HUES64 (cell line): ENCODE data around the gene PLEKHA5.

Source experiments
- H3K27ac ChIP-seq: 2 replicates; pipeline ENCODE4 v1.7.0; 2013; ENCODE audit warnings: low read depth, low read length, inconsistent platforms
- H3K27me3 ChIP-seq: 2 replicates; pipeline ENCODE4 v1.6.1; 2013; ENCODE audit warnings: mild to moderate bottlenecking, low read length; ENCODE audit not compliant: insufficient read depth
- H3K36me3 ChIP-seq: 2 replicates; pipeline ENCODE4 v1.6.1; 2013; ENCODE audit warnings: mild to moderate bottlenecking, low read length; ENCODE audit not compliant: insufficient read depth
- H3K4me1 ChIP-seq: 2 replicates; pipeline ENCODE4 v1.6.1; 2013; ENCODE audit warnings: mild to moderate bottlenecking, low read length, moderate library complexity; ENCODE audit not compliant: insufficient read depth
- H3K4me3 ChIP-seq: 2 replicates; pipeline ENCODE4 v1.5.1; 2013; ENCODE audit warnings: mild to moderate bottlenecking, low read length, moderate library complexity
- H3K9ac ChIP-seq: 2 replicates; pipeline ENCODE4 v1.6.1; 2013; ENCODE audit warnings: mild to moderate bottlenecking, low read depth, low read length
- H3K9me3 ChIP-seq: 2 replicates; pipeline ENCODE4 v1.6.1; 2013; ENCODE audit warnings: low read depth, low read length; ENCODE audit not compliant: insufficient read depth
- WGBS: fragments of 150-250, 120-280 bp; methylation state at CpG from one replicate; pipeline ENCODE4 v1.1.7; 2013; ENCODE audit warnings: missing lambda C conversion rate; 5-methylcytosine and 5-hydroxymethylcytosine counted together

Gene PLEKHA5

GRCh38 chr12:19245106-19245505 is 115.6 kb downstream of the PLEKHA5 start:
- H3K36me3 ChIP-seq, result no peaks in the 10 kb centered on the region
- H3K9ac ChIP-seq, result no peak overlapping the region
- no peak overlapping the region for H3K27ac ChIP-seq
- H3K27me3 ChIP-seq, result no peaks in the 10 kb centered on the region
- 98% methylated on average over 4 of the region's 4 CpGs for WGBS
- H3K4me3 ChIP-seq, result no peak overlapping the region
- peaks cover 19% of the 10 kb centered on the region for H3K4me1 ChIP-seq
- no peaks in the 10 kb centered on the region for H3K9me3 ChIP-seq

GRCh38 chr12:19245666-19246065 is 116.1 kb downstream of the PLEKHA5 start:
- H3K27ac ChIP-seq, result no peak overlapping the region
- no peaks in the 10 kb centered on the region for H3K36me3 ChIP-seq
- H3K9me3 ChIP-seq, result no peaks in the 10 kb centered on the region
- H3K4me1 ChIP-seq, result peaks cover 19% of the 10 kb centered on the region
- no peak overlapping the region for H3K9ac ChIP-seq
- 94% methylated on average over 6 of the region's 7 CpGs for WGBS
- no peaks in the 10 kb centered on the region for H3K27me3 ChIP-seq
- no peak overlapping the region for H3K4me3 ChIP-seq

GRCh38 chr12:19246933-19247332 is 117.4 kb downstream of the PLEKHA5 start:
- Histone ChIP-seq H3K9ac (no peak overlapping the region), H3K36me3 (no peaks in the 10 kb centered on the region), H3K27ac (no peak overlapping the region; the same call in 1 of the 2 replicates), H3K9me3 (no peaks in the 10 kb centered on the region), H3K27me3 (no peaks in the 10 kb centered on the region), H3K4me3 (no peak overlapping the region), H3K4me1 (peaks cover 19% of the 10 kb centered on the region)
- 93% methylated on average over 4 of the region's 4 CpGs for WGBS

- no peak overlapping the region for H3K27ac ChIP-seq
- peaks cover 8% of the 10 kb centered on the region; the same call in 1 of the 2 replicates for H3K4me1 ChIP-seq
- H3K27me3 ChIP-seq, result no peaks in the 10 kb centered on the region
- no peak overlapping the region for H3K9ac ChIP-seq
- peaks cover 4% of the 10 kb centered on the region for H3K36me3 ChIP-seq
- WGBS, result 95% methylated on average over 2 of the region's 3 CpGs
- H3K9me3 ChIP-seq, result no peaks in the 10 kb centered on the region
- H3K4me3 ChIP-seq, result no peak overlapping the region
These were observed 119.5 kb downstream of the PLEKHA5 start for GRCh38 chr12:19248929-19249602.

GRCh38 chr12:19251481-19252132 is 122.1 kb downstream of the PLEKHA5 start:
- H3K36me3 ChIP-seq, result peaks cover 22% of the 10 kb centered on the region
- 92% methylated on average over 3 of the region's 3 CpGs for WGBS
- H3K9ac ChIP-seq, result no peak overlapping the region
- H3K9me3 ChIP-seq, result no peaks in the 10 kb centered on the region
- H3K27ac ChIP-seq, result no peak overlapping the region
- H3K27me3 ChIP-seq, result no peaks in the 10 kb centered on the region
- no peak overlapping the region for H3K4me3 ChIP-seq
- H3K4me1 ChIP-seq, result peaks cover 5% of the 10 kb centered on the region; the same call in 1 of the 2 replicates

- WGBS, result 100% methylated on average over 1 of the region's 2 CpGs
- H3K36me3 ChIP-seq, result peaks cover 68% of the 10 kb centered on the region
- H3K27me3 ChIP-seq, result no peaks in the 10 kb centered on the region
- no peaks in the 10 kb centered on the region for H3K9me3 ChIP-seq
- no peak overlapping the region for H3K27ac ChIP-seq
- no peak overlapping the region for H3K4me3 ChIP-seq
- no peak overlapping the region for H3K9ac ChIP-seq
- peaks cover 22% of the 10 kb centered on the region; the same call in 1 of the 2 replicates for H3K4me1 ChIP-seq
These were observed 130.6 kb downstream of the PLEKHA5 start for GRCh38 chr12:19260135-19260534.

- no peaks in the 10 kb centered on the region for H3K9me3 ChIP-seq
- WGBS, result 89% methylated on average over 2 of the region's 4 CpGs
- no peaks in the 10 kb centered on the region for H3K27me3 ChIP-seq
- peaks cover 22% of the 10 kb centered on the region; the same call in 1 of the 2 replicates for H3K4me1 ChIP-seq
- no peak overlapping the region for H3K4me3 ChIP-seq
- no peak overlapping the region for H3K27ac ChIP-seq
- H3K36me3 ChIP-seq, result peaks cover 67% of the 10 kb centered on the region
- no peak overlapping the region for H3K9ac ChIP-seq
These were observed 132.2 kb downstream of the PLEKHA5 start for GRCh38 chr12:19261773-19262172.

GRCh38 chr12:19263672-19264071 is 134.1 kb downstream of the PLEKHA5 start:
- H3K4me1 ChIP-seq, result peaks cover 22% of the 10 kb centered on the region; the same call in 1 of the 2 replicates
- no peak overlapping the region for H3K4me3 ChIP-seq
- WGBS, result 44% methylated on average over 3 of the region's 3 CpGs
- peak overlapping the region; percentile 12; the same call in 1 of the 2 replicates for H3K9ac ChIP-seq
- H3K9me3 ChIP-seq, result no peaks in the 10 kb centered on the region
- H3K27me3 ChIP-seq, result no peaks in the 10 kb centered on the region
- H3K36me3 ChIP-seq, result peaks cover 63% of the 10 kb centered on the region
- peak overlapping the region; percentile 86 for H3K27ac ChIP-seq

GRCh38 chr12:19273482-19274330 is 144.2 kb downstream of the PLEKHA5 start:
- Histone ChIP-seq H3K36me3 (peaks cover 89% of the 10 kb centered on the region), H3K27ac (no peak overlapping the region), H3K27me3 (no peaks in the 10 kb centered on the region), H3K4me3 (no peak overlapping the region), H3K9ac (no peak overlapping the region), H3K4me1 (no peaks in the 10 kb centered on the region), H3K9me3 (no peaks in the 10 kb centered on the region)
- WGBS, result 93% methylated on average over 3 of the region's 4 CpGs

GRCh38 chr12:19276767-19277166 is 147.2 kb downstream of the PLEKHA5 start:
- Histone ChIP-seq H3K9me3 (no peaks in the 10 kb centered on the region), H3K27ac (no peak overlapping the region), H3K36me3 (peaks cover 76% of the 10 kb centered on the region), H3K4me3 (no peak overlapping the region), H3K27me3 (no peaks in the 10 kb centered on the region), H3K9ac (no peak overlapping the region), H3K4me1 (no peaks in the 10 kb centered on the region)

- H3K27ac ChIP-seq, result no peak overlapping the region
- H3K27me3 ChIP-seq, result no peaks in the 10 kb centered on the region
- H3K36me3 ChIP-seq, result peaks cover 74% of the 10 kb centered on the region
- no peaks in the 10 kb centered on the region for H3K9me3 ChIP-seq
- no peak overlapping the region for H3K4me3 ChIP-seq
- no peaks in the 10 kb centered on the region for H3K4me1 ChIP-seq
- no peak overlapping the region for H3K9ac ChIP-seq
These were observed 148.2 kb downstream of the PLEKHA5 start for GRCh38 chr12:19277711-19278110.
